Neural progenitor cell (in vitro differentiated cells): ENCODE results near the gene FAM78A. TPM values are rescaled to one million over a fixed set of nuclear protein-coding genes. Genes with fewer than 3 reads are reported as not detected.

Experiments
- DNase-seq: peaks from one replicate; pipeline ENCODE4 v3.0.0-alpha.2; 2016; ENCODE audit warnings: low spot score
- H2AFZ ChIP-seq: fragments of 200-600 bp; sonication (generic); replicated peaks from 2 replicates; pipeline ENCODE4 v1.6.1; 2016; ENCODE audit warnings: antibody characterized with exemption
- H3F3A ChIP-seq: fragments of 200-600 bp; sonication (generic); 2 replicates; pipeline ENCODE4 v1.6.1; 2016; ENCODE audit warnings: antibody characterized with exemption, low read depth
- H3K27ac ChIP-seq: fragments of 200-600 bp; sonication (generic); 2 replicates; pipeline ENCODE4 v1.5.1; 2016; ENCODE audit warnings: mild to moderate bottlenecking
- H3K27me3 ChIP-seq: fragments of 200-600 bp; sonication (generic); 2 replicates; pipeline ENCODE4 v1.6.1; 2016; ENCODE audit warnings: mild to moderate bottlenecking, moderate library complexity
- H3K36me3 ChIP-seq: fragments of 200-600 bp; sonication (generic); 2 replicates; pipeline ENCODE4 v1.5.1; 2016
- H3K4me1 ChIP-seq: fragments of 200-600 bp; sonication (generic); 2 replicates; pipeline ENCODE4 v1.6.1; 2016; ENCODE audit warnings: mixed run types
- H3K4me2 ChIP-seq: fragments of 200-600 bp; sonication (generic); 2 replicates; pipeline ENCODE4 v1.6.1; 2016
- H3K4me3 ChIP-seq: fragments of 200-600 bp; sonication (generic); 2 replicates; pipeline ENCODE4 v1.5.1; 2016
- H3K79me2 ChIP-seq: fragments of 200-600 bp; sonication (generic); 2 replicates; pipeline ENCODE4 v1.6.1; 2016; ENCODE audit warnings: low read depth
- H3K9ac ChIP-seq: fragments of 200-600 bp; sonication (generic); 2 replicates; pipeline ENCODE4 v1.6.1; 2016
- H3K9me3 ChIP-seq: fragments of 200-600 bp; sonication (generic); 2 replicates; pipeline ENCODE4 v1.5.1; 2016; ENCODE audit warnings: low read depth
- H4K20me1 ChIP-seq: fragments of 200-600 bp; sonication (generic); 2 replicates; pipeline ENCODE4 v1.6.1; 2016; ENCODE audit warnings: low read depth
- H3K27ac Mint-ChIP-seq: 3 replicates; pipeline ENCODE4 v1.8.0; 2021; ENCODE audit warnings: mixed read lengths
- H3K27me3 Mint-ChIP-seq: 2 replicates; pipeline ENCODE4 v1.8.0; 2022; ENCODE audit warnings: low read depth, mild to moderate bottlenecking, inconsistent platforms, moderate library complexity, mixed read lengths; ENCODE audit not compliant: insufficient read depth
- H3K36me3 Mint-ChIP-seq: 3 replicates; pipeline ENCODE4 v1.8.0; 2021; ENCODE audit warnings: mixed read lengths
- H3K4me1 Mint-ChIP-seq: 3 replicates; pipeline ENCODE4 v1.8.0; 2021; ENCODE audit warnings: mixed read lengths
- H3K4me3 Mint-ChIP-seq: 3 replicates; pipeline ENCODE4 v1.8.0; 2021; ENCODE audit warnings: mild to moderate bottlenecking, moderate library complexity, mixed read lengths
- H3K9me3 Mint-ChIP-seq: 3 replicates; pipeline ENCODE4 v1.8.0; 2020; ENCODE audit warnings: mixed read lengths
- CTCF ChIP-seq: fragments of 200-600 bp; sonication (generic); IDR thresholded peaks from 2 replicates; pipeline ENCODE4 v1.5.1; 2017; ENCODE audit warnings: antibody characterized with exemption, mild to moderate bottlenecking
- EZH2 ChIP-seq: fragments of 200-600 bp; sonication (generic); IDR thresholded peaks from 2 replicates; pipeline ENCODE4 v1.6.1; 2017; ENCODE audit warnings: antibody characterized with exemption, mild to moderate bottlenecking, moderate library complexity
- EZH2phosphoT487 ChIP-seq: fragments of 200-600 bp; sonication (generic); IDR thresholded peaks from 2 replicates; pipeline ENCODE4 v1.6.1; 2017; ENCODE audit warnings: antibody characterized with exemption
- total RNA-seq: library from RNA; depleted of rRNA; stranded (reverse); fragments of >200 nt; gene quantifications from 2 replicates; pipeline ENCODE4 v1.2.3, GENCODE V29; 2015; ENCODE audit warnings: low replicate concordance

The FAM78A gene
- total RNA-seq, 1 donor from 2014 or later, result 0.32 TPM

GRCh38 chr9:131234799-131235479, 41.4 kb downstream of the FAM78A start:
- TF ChIP-seq EZH2 (no peak), EZH2phosphoT487 (no peak)
- no peak overlapping the region for H3K4me2 ChIP-seq
- no peak overlapping the region for H2AFZ ChIP-seq
- H3K4me3 ChIP-seq, result no peak overlapping the region
- no peaks in the 10 kb centered on the region for H3K79me2 ChIP-seq
- no peaks in the 10 kb centered on the region for H3K36me3 ChIP-seq
- H3K9me3 ChIP-seq, result no peaks in the 10 kb centered on the region
- Mint-ChIP-seq H3K27me3 (no peaks in the 10 kb centered on the region), H3K4me1 (peaks cover 18% of the 10 kb centered on the region), H3K27ac (no peak overlapping the region), H3K9me3 (no peaks in the 10 kb centered on the region), H3K36me3 (peaks cover 14% of the 10 kb centered on the region), H3K4me3 (no peak overlapping the region)
- H3K27ac ChIP-seq, result no peak overlapping the region
- no peaks in the 10 kb centered on the region for H3K27me3 ChIP-seq
- H4K20me1 ChIP-seq, result no peaks in the 10 kb centered on the region
- no peak for DNase-seq
- H3K9ac ChIP-seq, result no peak overlapping the region
- peaks cover 16% of the 10 kb centered on the region for H3K4me1 ChIP-seq
- H3F3A ChIP-seq, result peaks cover 13% of the 10 kb centered on the region

GRCh38 chr9:131233995-131234394, 42.3 kb downstream of the FAM78A start:
- H2AFZ ChIP-seq, result no peak overlapping the region
- Mint-ChIP-seq H3K4me3 (no peak overlapping the region), H3K36me3 (peaks cover 16% of the 10 kb centered on the region), H3K27ac (no peak overlapping the region), H3K27me3 (no peaks in the 10 kb centered on the region), H3K9me3 (no peaks in the 10 kb centered on the region), H3K4me1 (peaks cover 11% of the 10 kb centered on the region)
- H3K9me3 ChIP-seq, result no peaks in the 10 kb centered on the region
- H3K27me3 ChIP-seq, result no peaks in the 10 kb centered on the region
- H3K36me3 ChIP-seq, result no peaks in the 10 kb centered on the region
- H3K4me1 ChIP-seq, result peaks cover 14% of the 10 kb centered on the region
- TF ChIP-seq CTCF (no peak), EZH2 (no peak), EZH2phosphoT487 (no peak)
- no peaks in the 10 kb centered on the region for H3K79me2 ChIP-seq
- no peak overlapping the region for H3K4me3 ChIP-seq
- H3K27ac ChIP-seq, result no peak overlapping the region
- no peak for DNase-seq
- peaks cover 12% of the 10 kb centered on the region for H3F3A ChIP-seq
- H4K20me1 ChIP-seq, result no peaks in the 10 kb centered on the region
- no peak overlapping the region for H3K9ac ChIP-seq
- H3K4me2 ChIP-seq, result no peak overlapping the region

GRCh38 chr9:131233556-131233955, 42.8 kb downstream of the FAM78A start:
- H3K9me3 Mint-ChIP-seq, result no peaks in the 10 kb centered on the region
- TF ChIP-seq CTCF (no peak), EZH2 (no peak), EZH2phosphoT487 (no peak)
- H3K9ac ChIP-seq, result no peak overlapping the region
- no peaks in the 10 kb centered on the region for H3K36me3 ChIP-seq
- peaks cover 8% of the 10 kb centered on the region for H3K4me1 Mint-ChIP-seq
- peaks cover 17% of the 10 kb centered on the region for H3K36me3 Mint-ChIP-seq
- no peak overlapping the region for H3K4me2 ChIP-seq
- no peaks in the 10 kb centered on the region for H3K9me3 ChIP-seq
- peaks cover 10% of the 10 kb centered on the region for H3F3A ChIP-seq
- no peak overlapping the region for H3K4me3 Mint-ChIP-seq
- no peaks in the 10 kb centered on the region for H4K20me1 ChIP-seq
- H3K4me1 ChIP-seq, result peaks cover 13% of the 10 kb centered on the region
- no peaks in the 10 kb centered on the region for H3K27me3 ChIP-seq
- DNase-seq, result no peak
- H3K27ac Mint-ChIP-seq, result no peak overlapping the region
- H3K27ac ChIP-seq, result no peak overlapping the region
- H3K79me2 ChIP-seq, result no peaks in the 10 kb centered on the region
- H3K27me3 Mint-ChIP-seq, result no peaks in the 10 kb centered on the region
- no peak overlapping the region for H3K4me3 ChIP-seq
- no peak overlapping the region for H2AFZ ChIP-seq

GRCh38 chr9:131228988-131229387, 47.3 kb downstream of the FAM78A start:
- H3K27ac Mint-ChIP-seq, result no peak overlapping the region
- TF ChIP-seq EZH2phosphoT487, result no peak
- TF ChIP-seq EZH2, result no peak
- TF ChIP-seq CTCF, result no peak
- Histone ChIP-seq H3K36me3 (no peaks in the 10 kb centered on the region), H3F3A (peaks cover 3% of the 10 kb centered on the region), H3K79me2 (no peaks in the 10 kb centered on the region), H3K9me3 (no peaks in the 10 kb centered on the region), H3K27ac (no peak overlapping the region), H3K4me3 (no peak overlapping the region), H4K20me1 (no peaks in the 10 kb centered on the region), H3K27me3 (no peaks in the 10 kb centered on the region), H3K4me2 (peak overlapping the region; percentile 11), H3K9ac (no peak overlapping the region), H3K4me1 (peaks cover 10% of the 10 kb centered on the region), H2AFZ (no peak overlapping the region)
- H3K9me3 Mint-ChIP-seq, result no peaks in the 10 kb centered on the region
- DNase-seq, result no peak
- no peak overlapping the region for H3K4me3 Mint-ChIP-seq
- H3K27me3 Mint-ChIP-seq, result no peaks in the 10 kb centered on the region
- no peaks in the 10 kb centered on the region for H3K4me1 Mint-ChIP-seq
- H3K36me3 Mint-ChIP-seq, result peaks cover 15% of the 10 kb centered on the region
